OCI-LY3 (cell line): ENCODE measurements around the gene FADS1.

ENCODE experiments used
- CTCF ChIP-seq: fragments of 200-600, 300-600 bp; sonication (generic); IDR thresholded peaks from 2 replicates; pipeline ENCODE4 v1.5.1; 2014; ENCODE audit warnings: antibody characterized with exemption, low read length, low read depth
- EZH2phosphoT487 ChIP-seq: fragments of 200-600 bp; shearing (Covaris generic); IDR thresholded peaks from 2 replicates; pipeline ENCODE4 v1.6.1; 2018; ENCODE audit warnings: antibody characterized with exemption, mixed run types, low read depth

- TF ChIP-seq CTCF, result no peak
- TF ChIP-seq EZH2phosphoT487, result no peak
These were observed 43.0 kb downstream of the FADS1 start for GRCh38 chr11:61773809-61774208.
